DOHH2 (cell line): ENCODE data around the gene PDE8A.

Experiments
- H3F3A ChIP-seq: fragments of 200-600 bp; sonication (generic), shearing (Covaris generic); 2 replicates; pipeline ENCODE4 v1.6.0; 2016; ENCODE audit warnings: antibody characterized with exemption, mild to moderate bottlenecking; ENCODE audit not compliant: control insufficient read depth, insufficient read depth
- H3K27ac ChIP-seq: fragments of 200-600 bp; sonication (generic); 2 replicates; pipeline ENCODE4 v1.5.1; 2014; ENCODE audit warnings: low read depth, mild to moderate bottlenecking, low read length, moderate library complexity
- H3K27me3 ChIP-seq: fragments of 200-600 bp; sonication (generic); 2 replicates; pipeline ENCODE4 v1.6.1; 2014; ENCODE audit warnings: mild to moderate bottlenecking, low read length, mixed read lengths; ENCODE audit not compliant: control insufficient read depth
- H3K36me3 ChIP-seq: fragments of 200-600 bp; sonication (generic); 2 replicates; pipeline ENCODE4 v1.6.1; 2014; ENCODE audit warnings: mild to moderate bottlenecking, low read length, moderate library complexity, mixed read lengths; ENCODE audit not compliant: control insufficient read depth
- H3K4me1 ChIP-seq: fragments of 200-600 bp; sonication (generic); 2 replicates; pipeline ENCODE4 v1.6.1; 2014; ENCODE audit warnings: mild to moderate bottlenecking, low read length, mixed read lengths; ENCODE audit not compliant: control insufficient read depth
- H3K4me2 ChIP-seq: fragments of 200-600 bp; sonication (generic); 2 replicates; pipeline ENCODE4 v1.6.0; 2014; ENCODE audit warnings: mild to moderate bottlenecking, low read length, moderate library complexity
- H3K4me3 ChIP-seq: fragments of 200-600 bp; sonication (generic); 2 replicates; pipeline ENCODE4 v1.5.1; 2014; ENCODE audit warnings: mild to moderate bottlenecking, low read length, mixed read lengths
- H3K79me2 ChIP-seq: fragments of 200-600 bp; sonication (generic); 2 replicates; pipeline ENCODE4 v1.6.1; 2014; ENCODE audit warnings: mild to moderate bottlenecking, low read length, mixed read lengths; ENCODE audit not compliant: control insufficient read depth
- H3K9me2 ChIP-seq: fragments of 200-600 bp; sonication (generic); replicated peaks from 2 replicates; pipeline ENCODE4 v1.6.1; 2014; ENCODE audit warnings: mild to moderate bottlenecking, low read length, mixed read lengths; ENCODE audit not compliant: control insufficient read depth
- H3K9me3 ChIP-seq: fragments of 200-600 bp; sonication (generic); 2 replicates; pipeline ENCODE4 v1.6.1; 2014; ENCODE audit warnings: antibody characterized with exemption, low read length, mixed read lengths; ENCODE audit not compliant: control insufficient read depth, insufficient read depth
- H4K20me1 ChIP-seq: fragments of 200-600 bp; sonication (generic); 2 replicates; pipeline ENCODE4 v1.6.0; 2014; ENCODE audit warnings: low read depth, mild to moderate bottlenecking, antibody characterized with exemption, low read length, moderate library complexity; ENCODE audit not compliant: control insufficient read depth, insufficient read depth
- EZH2phosphoT487 ChIP-seq: fragments of 200-600 bp; sonication (generic); IDR thresholded peaks from 2 replicates; pipeline ENCODE4 v1.6.1; 2017; ENCODE audit warnings: borderline replicate concordance, mild to moderate bottlenecking, antibody characterized with exemption, low read length, moderate library complexity, mixed read lengths
- TF ChIP-seq, protein P1 (sequence below): fragments of 200-600 bp; sonication (generic); IDR thresholded peaks from one replicate; pipeline ENCODE4 v1.5.1; 2014; ENCODE audit warnings: antibody characterized with exemption, mild to moderate bottlenecking, low read depth, low read length; ENCODE audit not compliant: poor library complexity, severe bottlenecking

Gene PDE8A

DNA sequence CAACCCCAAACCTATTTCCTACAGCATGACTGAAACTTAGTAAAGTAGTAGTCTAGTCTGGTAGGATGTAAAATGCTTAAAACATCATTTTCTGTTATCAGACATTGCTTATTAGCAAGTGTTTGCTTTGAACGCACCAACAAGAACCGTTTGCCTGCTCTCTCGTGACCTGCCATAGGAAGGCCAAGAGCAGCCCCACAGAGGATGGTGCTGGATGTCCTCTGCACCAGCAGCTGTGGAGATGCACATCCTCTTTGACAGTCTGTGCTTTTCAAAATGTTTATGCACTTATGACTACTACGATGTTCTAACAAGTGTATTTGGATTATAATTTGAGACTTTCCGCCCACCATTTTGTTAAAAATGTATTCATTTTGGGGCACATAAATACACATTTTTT lies 59.6 kb downstream of the PDE8A start:
- Histone ChIP-seq H3F3A (no peaks in the 10 kb centered on the region), H3K79me2 (peaks cover 3% of the 10 kb centered on the region), H3K4me3 (no peak overlapping the region), H3K27me3 (no peaks in the 10 kb centered on the region), H3K9me3 (no peaks in the 10 kb centered on the region), H3K27ac (no peak overlapping the region), H3K36me3 (no peaks in the 10 kb centered on the region), H3K4me2 (no peak overlapping the region; the same call in 1 of the 2 replicates), H4K20me1 (0 out of 2 replicates have a peak, but pooled peaks cover 5% of the 10 kb centered on the region), H3K9me2 (no peaks in the 10 kb centered on the region), H3K4me1 (peaks cover 25% of the 10 kb centered on the region)
- TF ChIP-seq EZH2phosphoT487 = no peak
- TF ChIP-seq, protein P1, sequence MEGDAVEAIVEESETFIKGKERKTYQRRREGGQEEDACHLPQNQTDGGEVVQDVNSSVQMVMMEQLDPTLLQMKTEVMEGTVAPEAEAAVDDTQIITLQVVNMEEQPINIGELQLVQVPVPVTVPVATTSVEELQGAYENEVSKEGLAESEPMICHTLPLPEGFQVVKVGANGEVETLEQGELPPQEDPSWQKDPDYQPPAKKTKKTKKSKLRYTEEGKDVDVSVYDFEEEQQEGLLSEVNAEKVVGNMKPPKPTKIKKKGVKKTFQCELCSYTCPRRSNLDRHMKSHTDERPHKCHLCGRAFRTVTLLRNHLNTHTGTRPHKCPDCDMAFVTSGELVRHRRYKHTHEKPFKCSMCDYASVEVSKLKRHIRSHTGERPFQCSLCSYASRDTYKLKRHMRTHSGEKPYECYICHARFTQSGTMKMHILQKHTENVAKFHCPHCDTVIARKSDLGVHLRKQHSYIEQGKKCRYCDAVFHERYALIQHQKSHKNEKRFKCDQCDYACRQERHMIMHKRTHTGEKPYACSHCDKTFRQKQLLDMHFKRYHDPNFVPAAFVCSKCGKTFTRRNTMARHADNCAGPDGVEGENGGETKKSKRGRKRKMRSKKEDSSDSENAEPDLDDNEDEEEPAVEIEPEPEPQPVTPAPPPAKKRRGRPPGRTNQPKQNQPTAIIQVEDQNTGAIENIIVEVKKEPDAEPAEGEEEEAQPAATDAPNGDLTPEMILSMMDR = no peak

DNA sequence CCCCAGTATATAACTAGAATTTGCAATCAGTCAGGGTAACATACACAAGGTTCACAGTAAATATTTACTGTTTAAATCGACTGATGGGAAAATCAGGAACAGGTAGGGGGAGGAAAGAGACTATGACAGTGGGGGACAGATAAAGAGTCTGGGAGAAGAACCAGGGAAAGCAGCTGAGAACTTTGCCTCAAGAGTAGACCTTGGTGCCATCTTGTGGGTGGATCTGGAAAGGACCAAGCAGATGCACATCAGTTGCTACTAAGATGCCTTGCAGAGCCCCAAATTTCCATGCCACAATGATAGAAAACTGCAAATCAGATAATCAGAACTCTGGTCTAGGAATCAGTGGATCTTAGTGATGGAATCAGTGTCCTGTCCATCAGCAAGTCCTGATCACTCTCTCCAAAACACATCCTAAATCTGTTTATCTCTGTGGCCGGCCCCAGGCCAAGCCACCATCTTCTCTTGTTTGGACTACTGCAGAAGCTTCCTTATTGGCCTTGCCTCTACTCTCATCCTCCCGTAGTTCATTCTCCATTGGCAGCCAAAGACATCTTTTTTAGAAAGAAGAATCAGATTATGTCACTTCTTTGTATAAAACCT lies 62.7 kb downstream of the PDE8A start:
- Histone ChIP-seq H3K36me3 (no peaks in the 10 kb centered on the region), H3K27ac (no peak overlapping the region), H3K27me3 (no peaks in the 10 kb centered on the region), H3K4me3 (no peak overlapping the region), H3K9me2 (no peaks in the 10 kb centered on the region), H3K4me2 (no peak overlapping the region), H4K20me1 (0 out of 2 replicates have a peak, but pooled peaks cover 5% of the 10 kb centered on the region), H3K79me2 (peaks cover 6% of the 10 kb centered on the region; the same call in 1 of the 2 replicates), H3K9me3 (no peaks in the 10 kb centered on the region), H3K4me1 (peaks cover 26% of the 10 kb centered on the region), H3F3A (no peaks in the 10 kb centered on the region)
- TF ChIP-seq, protein P1 = peak; percentile 57
- no peak for TF ChIP-seq EZH2phosphoT487

GRCh38 chr15:85044894-85045293 lies 63.2 kb downstream of the PDE8A start:
- peaks cover 26% of the 10 kb centered on the region for H3K4me1 ChIP-seq
- TF ChIP-seq, protein P1 = no peak
- no peak for TF ChIP-seq EZH2phosphoT487
- no peaks in the 10 kb centered on the region for H3K9me2 ChIP-seq
- no peaks in the 10 kb centered on the region for H3K9me3 ChIP-seq
- no peak overlapping the region for H3K4me2 ChIP-seq
- H3K27me3 ChIP-seq = no peaks in the 10 kb centered on the region
- no peak overlapping the region for H3K27ac ChIP-seq
- H3K4me3 ChIP-seq = no peak overlapping the region
- H3K79me2 ChIP-seq = peaks cover 6% of the 10 kb centered on the region; the same call in 1 of the 2 replicates
- no peaks in the 10 kb centered on the region for H3F3A ChIP-seq
- H4K20me1 ChIP-seq = 0 out of 2 replicates have a peak, but pooled peaks cover 5% of the 10 kb centered on the region
- H3K36me3 ChIP-seq = no peaks in the 10 kb centered on the region
